K562 (cell line): ENCODE results near the gene INPP4B. TPM values are rescaled to one million over a fixed set of nuclear protein-coding genes. Genes with fewer than 3 reads are reported as not detected.

Experiments used
- ATAC-seq: fragments of 200-7000 bp; cut with Tn5 transposase; 3 replicates; pipeline ENCODE4 v1.9.1; 2020; ENCODE audit warnings: moderate library complexity
- BruUV-seq: library from RNA; stranded (reverse); fragments of 400-500 nt; replicated peaks from 2 replicates; lab custom pipeline; 2021; lab: Mats Ljungman, UMichigan
- CTCF ChIA-PET: fragments of 300-600 bp; formaldehyde crosslinking; extraction: SDS; loops from one replicate; lab custom pipeline; 2021; ENCODE audit warnings: low intra/inter-chr PET ratio; lab: Yijun Ruan, JAX
- POLR2A ChIA-PET: fragments of 300-600, 350-650 bp; sonication (Branson Sonifier 250); formaldehyde crosslinking; extraction: SDS; loops from one replicate; lab custom pipeline; 2021; ENCODE audit warnings: antibody characterized with exemption, inconsistent platforms; lab: Yijun Ruan, JAX
- DNase-seq, 4 experiments: peaks; one replicate each; pipeline versions ENCODE4 v3.0.0 to v3.0.0-alpha.2; 2011 to 2018; ENCODE audit warnings: low spot score in 3 of 4, mixed read lengths in 3 of 4; ENCODE audit errors: extremely low read depth in 1 of 4
- FAIRE-seq: peaks from 2 replicates; lab custom pipeline; 2011; peaks lifted over from hg19 to GRCh38; lab: Jason Lieb, UNC
- H2AFZ ChIP-seq: 2 replicates; pipeline ENCODE4 v1.6.0; 2011; ENCODE audit warnings: low read depth, low read length, control low read depth, inconsistent platforms
- H3K27ac ChIP-seq: fragments of 200-600 bp; 3 replicates; pipeline ENCODE4 v1.8.0; 2011; ENCODE audit warnings: low read depth, mild to moderate bottlenecking, control low read depth, inconsistent platforms, low read length, moderate library complexity, mixed read lengths; ENCODE audit errors: extremely low read depth
- H3K27me3 ChIP-seq, 2 experiments: fragments of 300-600 bp in 1 of 2; 2 replicates in 1 of 2; 3 replicates in 1 of 2; pipeline versions ENCODE4 v1.6.0 to v1.8.0; 2011; ENCODE audit warnings: inconsistent platforms in 2 of 2, low read length in 2 of 2, mild to moderate bottlenecking in 1 of 2, mixed read lengths in 1 of 2, moderate library complexity in 1 of 2; ENCODE audit not compliant: control insufficient read depth in 2 of 2, insufficient read depth in 2 of 2
- H3K36me3 ChIP-seq: fragments of 300-600 bp; 3 replicates; pipeline ENCODE4 v1.8.0; 2011; ENCODE audit warnings: mild to moderate bottlenecking, low read length, inconsistent platforms; ENCODE audit not compliant: control insufficient read depth, insufficient read depth
- H3K4me1 ChIP-seq, 2 experiments: fragments of 200-600 bp in 1 of 2; replicated peaks in 1 of 2; 2 replicates in 1 of 2; 3 replicates in 1 of 2; pipeline versions ENCODE4 v1.5.1 to v1.8.0; 2011; ENCODE audit warnings: inconsistent platforms in 2 of 2, low read length in 2 of 2, mild to moderate bottlenecking in 1 of 2, mixed read lengths in 1 of 2, moderate library complexity in 1 of 2; ENCODE audit not compliant: control insufficient read depth in 2 of 2, insufficient read depth in 2 of 2
- H3K4me2 ChIP-seq: 2 replicates; pipeline ENCODE4 v1.6.1; 2011; ENCODE audit warnings: low read length, control low read depth, inconsistent platforms, mixed read lengths; ENCODE audit not compliant: insufficient read depth
- H3K4me3 ChIP-seq: fragments of 200-600 bp; sonication (generic), shearing (Covaris generic); 2 replicates; pipeline ENCODE4 v1.5.1; 2016; ENCODE audit warnings: control low read depth, inconsistent platforms
- H3K79me2 ChIP-seq: fragments of 200-600 bp; 3 replicates; pipeline ENCODE4 v1.8.0; 2011; ENCODE audit warnings: low read length, inconsistent platforms; ENCODE audit not compliant: control insufficient read depth, insufficient read depth
- H3K9ac ChIP-seq, 2 experiments: 2 replicates each; pipeline versions ENCODE4 v1.6.0 to v1.6.1; 2011; ENCODE audit warnings: low read depth in 2 of 2, low read length in 2 of 2, control low read depth in 1 of 2, inconsistent platforms in 1 of 2, mild to moderate bottlenecking in 1 of 2, mixed read lengths in 1 of 2; ENCODE audit not compliant: insufficient read depth in 1 of 2
- H3K9me1 ChIP-seq: one replicate; pipeline ENCODE4 v1.6.0; 2011; ENCODE audit warnings: inconsistent platforms, mild to moderate bottlenecking, low read length, moderate library complexity; ENCODE audit not compliant: control insufficient read depth, insufficient read depth
- H3K9me3 ChIP-seq: replicated peaks from 2 replicates; pipeline ENCODE4 v1.5.1; 2011; ENCODE audit warnings: low read depth, low read length, inconsistent platforms; ENCODE audit not compliant: control insufficient read depth, insufficient read depth
- H4K20me1 ChIP-seq: replicated peaks from 2 replicates; pipeline ENCODE4 v1.6.1; 2011; ENCODE audit warnings: low read length, inconsistent platforms, mixed read lengths; ENCODE audit not compliant: control insufficient read depth, insufficient read depth
- CSDE1 ChIP-seq, 2 experiments: fragments of 450-650 bp; IDR thresholded peaks; 2 replicates each; pipeline ENCODE4 v1.6.1; 2016; ENCODE audit warnings: mild to moderate bottlenecking in 1 of 2
- E2F1 ChIP-seq: sonication (generic); formaldehyde crosslinking; IDR thresholded peaks from 2 replicates; pipeline ENCODE4 v1.8.1; 2023; ENCODE audit warnings: mild to moderate bottlenecking, missing genetic modification reagents, moderate library complexity
- KDM2B ChIP-seq: fragments of 250-450 bp; sonication (Bioruptor Pico); IDR thresholded peaks from 2 replicates; pipeline ENCODE4 v1.8.0; 2021; ENCODE audit warnings: mild to moderate bottlenecking, moderate library complexity
- MECOM ChIP-seq: fragments of 250-450 bp; sonication (Bioruptor Pico); IDR thresholded peaks from 2 replicates; pipeline ENCODE4 v1.8.0; 2022; ENCODE audit warnings: inconsistent platforms
- RNF2 ChIP-seq: sonication (generic); IDR thresholded peaks from 2 replicates; pipeline ENCODE4 v1.6.1; 2016
- SMARCC2 ChIP-seq: fragments of 450-650 bp; IDR thresholded peaks from 2 replicates; pipeline ENCODE4 v1.6.1; 2017; ENCODE audit warnings: antibody characterized with exemption, moderate library complexity, mild to moderate bottlenecking, low read depth
- THAP7 ChIP-seq: fragments of 250-450 bp; sonication (Bioruptor Pico); IDR thresholded peaks from 2 replicates; pipeline ENCODE4 v1.5.0; 2021
- ZBTB26 ChIP-seq: fragments of 450-650 bp; formaldehyde crosslinking; IDR thresholded peaks from 2 replicates; pipeline ENCODE4 v1.4.0; 2022; ENCODE audit warnings: missing genetic modification characterization
- ZBTB7A ChIP-seq: IDR thresholded peaks from 2 replicates; pipeline ENCODE4 v1.6.1; 2011; ENCODE audit warnings: low read depth, mild to moderate bottlenecking, low read length, moderate library complexity, borderline replicate concordance; ENCODE audit not compliant: control insufficient read depth
- ZNF584 ChIP-seq: fragments of 200-800 bp; sonication (Bioruptor generic); IDR thresholded peaks from 2 replicates; pipeline ENCODE4 v1.6.1; 2016; ENCODE audit warnings: low read depth, mild to moderate bottlenecking, missing genetic modification characterization, missing compliant biosample characterization
- ZNF609 ChIP-seq: sonication (generic); formaldehyde crosslinking; IDR thresholded peaks from 2 replicates; pipeline ENCODE4 v1.8.1; 2023; ENCODE audit warnings: missing genetic modification reagents, mild to moderate bottlenecking, borderline replicate concordance
- ZNF644 ChIP-seq: fragments of 200-800 bp; sonication (Bioruptor generic); IDR thresholded peaks from 2 replicates; pipeline ENCODE4 v1.6.1; 2016; ENCODE audit warnings: low read depth, missing genetic modification characterization, missing compliant biosample characterization
- ZNF79 ChIP-seq: fragments of 250-450 bp; sonication (Bioruptor Pico); IDR thresholded peaks from 2 replicates; pipeline ENCODE4 v1.4.0; 2020; ENCODE audit warnings: low read depth, mild to moderate bottlenecking, moderate library complexity
- WGBS: fragments of 100-300 bp; shearing (Covaris generic); methylation state at CpG from one replicate; pipeline ENCODE4 v1.1.6; 2016; ENCODE audit warnings: low coverage, mixed read lengths; ENCODE audit not compliant: insufficient coverage; ENCODE audit errors: missing lambda C conversion rate; 5-methylcytosine and 5-hydroxymethylcytosine counted together
- in situ Hi-C: fragments of 300-500 bp; cut with MboI; formaldehyde crosslinking; loops from 4 replicates; pipeline ENCODE4 v1.15.0; 2018; ENCODE audit warnings: inconsistent platforms, mixed read lengths
- intact Hi-C: fragments of 100-400 bp; cut with micrococcal nuclease; formaldehyde crosslinking; loops from 2 replicates; pipeline ENCODE4 v1.14.2; 2022
- polyA plus RNA-seq, 8 experiments: library from polyadenylated mRNA; depleted of rRNA in 4 of 8; stranded (reverse) in 5 of 8; unstranded in 3 of 8; fragments of >200 nt; fragmentation: Nextera tagmentation in 2 of 8; fragmentation: Illumina TruSeq in 1 of 8; extraction: Ambion mirVana in 2 of 8; extraction: Trizol in 1 of 8; gene quantifications; 2 replicates each; pipeline versions ENCODE4 v1.2.1 to v1.2.3, GENCODE V29; 2011 to 2014; ENCODE audit warnings: inconsistent platforms in 1 of 8, missing spikeins in 1 of 8
- total RNA-seq, 7 experiments: library from RNA; depleted of rRNA in 6 of 7; stranded (reverse); fragments of >200 nt in 6 of 7; fragmentation: Illumina TruSeq in 2 of 7; extraction: Trizol in 2 of 7; gene quantifications; 2 replicates each; pipeline versions ENCODE4 v1.2.1 to v1.2.3, GENCODE V29; 2011 to 2021; ENCODE audit warnings: low replicate concordance in 1 of 7

INPP4B gene
- total and polyA plus RNA-seq, 9 of the 15 experiments (the other 6 are each of a cell fraction or from before 2014, with no cell fraction given) = 0.04 to 0.11 TPM; not detected in 7

GRCh38 chr4:142077048-142077447, 769.1 kb downstream of the INPP4B start:
- BruUV-seq = no TSS peak
- Histone ChIP-seq H3K79me2 (no peaks in the 10 kb centered on the region), H3K4me1 (no peaks in the 10 kb centered on the region), H3K4me3 (no peak overlapping the region), H3K36me3 (no peaks in the 10 kb centered on the region), H3K9ac (no peak overlapping the region), H3K9me1 (no peaks in the 10 kb centered on the region), H3K9me3 (no peaks in the 10 kb centered on the region), H4K20me1 (no peaks in the 10 kb centered on the region), H3K27ac (no peak overlapping the region), H2AFZ (no peak overlapping the region), H3K27me3 (no peaks in the 10 kb centered on the region), H3K4me2 (no peak overlapping the region)
- intact Hi-C loops = no loop called here
- TF ChIP-seq SMARCC2 = no peak
- no peak for TF ChIP-seq MECOM (CRISPR knock-in tag)
- no peak for TF ChIP-seq ZBTB7A
- no peak for TF ChIP-seq ZBTB26
- TF ChIP-seq RNF2 = no peak
- TF ChIP-seq ZNF584 (CRISPR knock-in tag) = no peak
- TF ChIP-seq E2F1 (CRISPR knock-in tag) = no peak
- no peak for TF ChIP-seq ZNF644
- TF ChIP-seq CSDE1 (IDR thresholded peaks at IDR 0.05) = no peak
- no peak for TF ChIP-seq ZNF79 (CRISPR knock-in tag)
- TF ChIP-seq KDM2B = no peak
- no peak for TF ChIP-seq THAP7 (CRISPR knock-in tag)
- TF ChIP-seq ZNF609 (CRISPR knock-in tag) = no peak
- no peak for DNase-seq
- POLR2A ChIA-PET = no interaction called here
- no peak for FAIRE-seq
- in situ Hi-C loops = no loop called here
- WGBS = 0% methylated on average over 2 of the region's 2 CpGs
- CTCF ChIA-PET = no interaction called here
- no peak for ATAC-seq
